ENCODE data around the gene STXBP6.

The STXBP6 gene

DNA sequence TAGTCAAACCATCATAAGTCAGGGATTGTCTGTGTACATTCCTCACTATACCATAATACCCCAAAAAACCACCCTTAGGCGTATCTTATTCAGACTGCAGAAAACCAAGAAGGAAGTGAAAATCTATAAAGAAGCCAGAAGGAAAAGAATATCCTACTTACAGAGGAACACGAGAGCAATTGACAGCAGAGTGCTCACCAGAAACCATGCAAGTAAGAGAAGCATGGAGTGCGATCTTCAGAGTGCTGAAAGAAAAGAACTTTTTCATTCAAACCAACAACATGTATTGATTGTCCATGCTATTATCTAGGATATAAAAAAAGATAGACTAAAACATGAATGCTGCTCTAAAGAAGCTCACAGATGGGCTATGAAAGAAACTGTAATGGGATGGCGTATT lies 50.8 kb downstream of the STXBP6 start:
- H3K4me1 ChIP-seq = no peaks in the 10 kb centered on the region
- DNase-seq = no peak
- H3K27me3 ChIP-seq = no peaks in the 10 kb centered on the region
- no peak overlapping the region for H3K4me3 ChIP-seq (ENCODE audit: low read depth, low read length)
- TF ChIP-seq CTCF (IDR thresholded peaks at IDR 0.05; ENCODE audit: low read depth, low read length) = no peak
- no peaks in the 10 kb centered on the region for H3K9me3 ChIP-seq
- H3K36me3 ChIP-seq = no peaks in the 10 kb centered on the region

- no peaks in the 10 kb centered on the region for H3K27me3 ChIP-seq
- TF ChIP-seq CTCF (IDR thresholded peaks at IDR 0.05; ENCODE audit: low read depth, low read length) = no peak
These were observed 52.8 kb downstream of the STXBP6 start for GRCh38 chr14:24996930-24997725.

GRCh38 chr14:24995016-24995415 lies 54.9 kb downstream of the STXBP6 start:
- no peak for TF ChIP-seq CTCF (IDR thresholded peaks at IDR 0.05; ENCODE audit: low read depth, low read length)
- H3K4me3 ChIP-seq (ENCODE audit: low read depth, low read length) = no peak overlapping the region
- no peaks in the 10 kb centered on the region for H3K27me3 ChIP-seq
- H3K4me1 ChIP-seq = no peaks in the 10 kb centered on the region
- DNase-seq = no peak
- no peaks in the 10 kb centered on the region for H3K9me3 ChIP-seq
- H3K36me3 ChIP-seq = no peaks in the 10 kb centered on the region

More at GRCh38 chr14:24996930-24997725, 52.8 kb downstream of the STXBP6 start:
- Histone ChIP-seq H3K4me1 (no peaks in the 10 kb centered on the region), H3K36me3 (no peaks in the 10 kb centered on the region), H3K4me3 (ENCODE audit: low read depth, low read length) (no peak overlapping the region), H3K9me3 (no peaks in the 10 kb centered on the region)
- DNase-seq = no peak

DNA sequence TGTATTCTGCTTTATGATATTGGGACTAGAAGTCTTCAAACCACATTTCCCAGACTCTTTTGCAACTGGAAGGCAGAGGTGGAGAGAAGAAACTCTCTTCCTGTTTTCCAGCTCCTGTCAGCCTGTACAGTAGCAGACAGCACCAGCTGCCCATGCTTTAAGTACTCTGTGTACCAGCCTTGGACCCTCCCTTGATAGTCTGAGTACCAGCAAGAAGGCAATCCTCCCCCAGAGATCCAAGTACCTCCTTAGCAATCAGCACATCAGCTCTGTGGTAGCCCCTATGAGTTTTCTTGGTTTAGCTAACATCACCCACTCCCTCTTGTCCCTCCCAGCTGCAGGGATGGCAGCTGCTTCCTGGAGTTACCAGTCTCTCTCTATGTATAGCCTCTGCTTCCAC lies 56.3 kb downstream of the STXBP6 start:
- TF ChIP-seq CTCF (IDR thresholded peaks at IDR 0.05; ENCODE audit: low read depth, low read length) = no peak

GRCh38 chr14:24992624-24993360 lies 57.2 kb downstream of the STXBP6 start:
- Histone ChIP-seq H3K4me3 (ENCODE audit: low read depth, low read length) (no peak overlapping the region), H3K9me3 (no peaks in the 10 kb centered on the region), H3K4me1 (no peaks in the 10 kb centered on the region), H3K36me3 (no peaks in the 10 kb centered on the region), H3K27me3 (no peaks in the 10 kb centered on the region)
- no peak for DNase-seq
- no peak for TF ChIP-seq CTCF (IDR thresholded peaks at IDR 0.05; ENCODE audit: low read depth, low read length)

More for the DNA sequence above, 56.3 kb downstream of the STXBP6 start:
- Histone ChIP-seq H3K9me3 (no peaks in the 10 kb centered on the region), H3K36me3 (no peaks in the 10 kb centered on the region), H3K4me1 (no peaks in the 10 kb centered on the region), H3K27me3 (no peaks in the 10 kb centered on the region), H3K4me3 (ENCODE audit: low read depth, low read length) (no peak overlapping the region)
- no peak for DNase-seq

GRCh38 chr14:24991821-24992220 lies 58.1 kb downstream of the STXBP6 start:
- no peak for TF ChIP-seq CTCF (IDR thresholded peaks at IDR 0.05; ENCODE audit: low read depth, low read length)
- H3K4me1 ChIP-seq = no peaks in the 10 kb centered on the region
- no peaks in the 10 kb centered on the region for H3K9me3 ChIP-seq
- no peaks in the 10 kb centered on the region for H3K27me3 ChIP-seq
- no peak for DNase-seq
- H3K4me3 ChIP-seq (ENCODE audit: low read depth, low read length) = no peak overlapping the region
- no peaks in the 10 kb centered on the region for H3K36me3 ChIP-seq

Measured in BE2C (cell line).